OCI-LY1 (cell line): ENCODE measurements around the gene WNT2.

Experiments used
- EZH2 ChIP-seq: fragments of 200-600 bp; sonication (generic), shearing (Covaris generic); IDR thresholded peaks from 2 replicates; pipeline ENCODE4 v1.8.0; 2017; ENCODE audit warnings: borderline replicate concordance, mixed run types, mild to moderate bottlenecking, antibody characterized with exemption, low read length, moderate library complexity, mixed read lengths
- TF ChIP-seq, protein P1 (sequence below): fragments of 200-600 bp; sonication (generic), shearing (Covaris generic); IDR thresholded peaks from 2 replicates; pipeline ENCODE4 v1.5.1; 2017; ENCODE audit warnings: mild to moderate bottlenecking, antibody characterized with exemption, low read length, moderate library complexity, mixed read lengths

DNA sequence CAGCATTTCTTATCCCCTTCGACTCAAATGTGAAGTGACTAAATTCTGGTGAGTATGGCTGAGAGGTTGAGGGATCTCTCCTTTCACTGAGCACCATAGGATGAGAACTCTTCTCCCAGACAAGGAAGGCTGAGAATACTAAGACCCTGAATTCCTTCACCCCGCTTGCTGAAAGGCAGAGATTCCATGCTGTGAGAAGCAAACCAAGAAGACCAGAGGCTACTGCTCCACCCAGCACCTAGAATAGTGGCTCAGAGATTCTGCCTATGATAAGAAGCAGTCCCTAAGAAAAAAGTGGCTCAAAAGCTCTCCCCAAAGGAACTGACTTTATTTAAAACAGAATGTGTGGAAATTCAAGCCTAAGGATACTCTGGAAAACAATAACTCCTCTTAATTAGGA, 26.7 kb upstream of the WNT2 start:
- TF ChIP-seq, protein P1, sequence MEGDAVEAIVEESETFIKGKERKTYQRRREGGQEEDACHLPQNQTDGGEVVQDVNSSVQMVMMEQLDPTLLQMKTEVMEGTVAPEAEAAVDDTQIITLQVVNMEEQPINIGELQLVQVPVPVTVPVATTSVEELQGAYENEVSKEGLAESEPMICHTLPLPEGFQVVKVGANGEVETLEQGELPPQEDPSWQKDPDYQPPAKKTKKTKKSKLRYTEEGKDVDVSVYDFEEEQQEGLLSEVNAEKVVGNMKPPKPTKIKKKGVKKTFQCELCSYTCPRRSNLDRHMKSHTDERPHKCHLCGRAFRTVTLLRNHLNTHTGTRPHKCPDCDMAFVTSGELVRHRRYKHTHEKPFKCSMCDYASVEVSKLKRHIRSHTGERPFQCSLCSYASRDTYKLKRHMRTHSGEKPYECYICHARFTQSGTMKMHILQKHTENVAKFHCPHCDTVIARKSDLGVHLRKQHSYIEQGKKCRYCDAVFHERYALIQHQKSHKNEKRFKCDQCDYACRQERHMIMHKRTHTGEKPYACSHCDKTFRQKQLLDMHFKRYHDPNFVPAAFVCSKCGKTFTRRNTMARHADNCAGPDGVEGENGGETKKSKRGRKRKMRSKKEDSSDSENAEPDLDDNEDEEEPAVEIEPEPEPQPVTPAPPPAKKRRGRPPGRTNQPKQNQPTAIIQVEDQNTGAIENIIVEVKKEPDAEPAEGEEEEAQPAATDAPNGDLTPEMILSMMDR, result no peak
- TF ChIP-seq EZH2, result no peak
